Activated naive CD4-positive, alpha-beta T cell treated with anti-CD3 and anti-CD28 coated beads, Interleukin-2, amount 50 U/mL, for 24 hours (primary cell): ENCODE data around the gene LRRC1.

Source experiments
- H3K27ac Mint-ChIP-seq: one replicate; pipeline ENCODE4 v1.8.0; 2021; ENCODE audit warnings: mild to moderate bottlenecking, mixed read lengths
- H3K27me3 Mint-ChIP-seq: one replicate; pipeline ENCODE4 v1.8.0; 2021; ENCODE audit warnings: mixed read lengths
- H3K36me3 Mint-ChIP-seq: one replicate; pipeline ENCODE4 v1.8.0; 2021; ENCODE audit warnings: mixed read lengths
- H3K4me1 Mint-ChIP-seq: one replicate; pipeline ENCODE4 v1.8.0; 2021; ENCODE audit warnings: mixed read lengths
- H3K4me3 Mint-ChIP-seq: one replicate; pipeline ENCODE4 v1.8.0; 2021; ENCODE audit warnings: mild to moderate bottlenecking, mixed read lengths
- H3K9me3 Mint-ChIP-seq: one replicate; pipeline ENCODE4 v1.8.0; 2021; ENCODE audit warnings: mixed read lengths

Gene LRRC1

GRCh38 chr6:53824714-53825113 is 29.9 kb downstream of the LRRC1 start:
- Mint-ChIP-seq H3K36me3 (no peaks in the 10 kb centered on the region), H3K27ac (no peak overlapping the region), H3K27me3 (no peaks in the 10 kb centered on the region), H3K4me3 (no peak overlapping the region), H3K9me3 (no peaks in the 10 kb centered on the region), H3K4me1 (no peaks in the 10 kb centered on the region)

DNA sequence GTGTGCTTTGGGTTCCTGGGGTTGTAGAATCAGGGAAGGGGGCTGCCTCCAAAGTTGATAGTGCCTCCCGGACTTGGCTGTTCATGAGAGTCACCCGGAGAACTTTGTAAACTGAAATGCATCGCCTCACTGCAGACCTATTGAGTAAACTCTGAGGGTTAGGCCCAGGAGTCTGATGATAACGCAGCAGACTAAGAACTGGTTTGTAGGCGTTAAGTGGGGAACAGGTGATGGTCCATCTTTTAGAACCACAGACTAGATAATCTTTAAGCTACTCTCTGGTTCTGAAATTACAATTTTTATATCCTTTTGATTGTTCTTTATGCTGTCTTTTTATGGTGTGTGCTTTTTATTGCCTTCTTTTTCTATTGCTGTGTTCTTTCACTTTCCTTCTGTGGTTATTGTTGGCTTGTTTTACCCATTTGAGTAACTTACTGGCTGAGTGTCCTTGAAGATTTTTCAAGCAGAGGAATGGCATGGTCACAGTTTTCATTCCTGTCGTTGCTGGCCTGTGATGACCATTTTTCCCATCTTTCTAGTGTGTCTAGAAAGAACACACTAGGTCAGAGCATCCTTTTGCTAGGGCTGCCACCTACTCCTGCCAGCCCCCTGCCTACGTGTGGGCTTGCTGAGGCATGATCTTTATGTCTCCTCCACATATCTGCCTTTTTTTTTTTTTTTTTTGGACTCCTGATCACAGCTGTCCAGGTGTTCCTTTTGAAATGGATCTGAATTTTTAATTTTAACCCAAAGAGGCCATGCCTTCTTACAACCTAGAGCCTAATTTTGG is 30.9 kb downstream of the LRRC1 start:
- H3K4me3 Mint-ChIP-seq = no peak overlapping the region
- no peaks in the 10 kb centered on the region for H3K4me1 Mint-ChIP-seq
- no peaks in the 10 kb centered on the region for H3K27me3 Mint-ChIP-seq
- no peak overlapping the region for H3K27ac Mint-ChIP-seq
- H3K9me3 Mint-ChIP-seq = no peaks in the 10 kb centered on the region
- H3K36me3 Mint-ChIP-seq = no peaks in the 10 kb centered on the region

DNA sequence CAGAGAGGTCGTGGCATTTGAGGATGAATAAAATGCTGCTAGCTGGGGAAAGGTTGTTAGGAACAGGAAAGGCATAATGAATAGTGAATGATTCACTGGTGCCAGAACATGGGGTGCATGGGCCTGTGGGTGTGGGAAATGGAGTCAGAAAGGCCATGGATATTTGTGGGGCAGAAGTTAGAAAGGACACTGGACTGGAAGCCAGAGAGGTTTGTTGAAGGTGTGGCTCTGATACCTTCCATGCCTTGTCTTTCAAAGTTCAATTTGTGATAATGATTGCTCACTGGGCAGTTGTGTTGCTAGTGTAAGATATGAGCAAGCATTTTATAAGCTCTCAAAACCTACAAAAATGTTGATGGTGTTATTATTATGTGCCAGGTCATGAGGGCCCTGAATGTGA is 32.7 kb downstream of the LRRC1 start:
- Mint-ChIP-seq H3K4me1 (no peaks in the 10 kb centered on the region), H3K27ac (no peak overlapping the region), H3K27me3 (no peaks in the 10 kb centered on the region), H3K9me3 (no peaks in the 10 kb centered on the region), H3K36me3 (no peaks in the 10 kb centered on the region), H3K4me3 (no peak overlapping the region)

DNA sequence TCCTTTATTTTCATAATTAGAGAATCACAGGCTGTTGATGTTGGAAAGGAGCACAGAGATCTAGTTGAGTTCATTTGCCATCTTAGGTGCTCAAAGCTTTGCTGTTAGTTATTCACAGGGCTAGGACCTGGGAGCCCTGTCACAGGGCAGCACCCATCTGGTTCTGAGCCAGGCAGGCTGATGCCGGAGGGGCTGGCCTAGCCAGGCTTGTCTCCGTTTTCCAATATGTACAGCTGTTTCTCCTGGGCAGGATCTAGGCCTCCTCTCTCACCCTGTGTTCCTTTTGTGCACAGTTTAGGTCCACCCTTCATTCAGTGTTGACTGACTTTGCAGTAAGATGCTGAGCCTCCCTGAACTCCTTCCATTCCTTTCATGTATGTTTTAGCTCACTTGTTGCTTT is 33.4 kb downstream of the LRRC1 start:
- H3K4me3 Mint-ChIP-seq = no peak overlapping the region
- H3K27me3 Mint-ChIP-seq = no peaks in the 10 kb centered on the region
- H3K9me3 Mint-ChIP-seq = no peaks in the 10 kb centered on the region
- no peaks in the 10 kb centered on the region for H3K4me1 Mint-ChIP-seq
- no peaks in the 10 kb centered on the region for H3K36me3 Mint-ChIP-seq
- H3K27ac Mint-ChIP-seq = no peak overlapping the region

DNA sequence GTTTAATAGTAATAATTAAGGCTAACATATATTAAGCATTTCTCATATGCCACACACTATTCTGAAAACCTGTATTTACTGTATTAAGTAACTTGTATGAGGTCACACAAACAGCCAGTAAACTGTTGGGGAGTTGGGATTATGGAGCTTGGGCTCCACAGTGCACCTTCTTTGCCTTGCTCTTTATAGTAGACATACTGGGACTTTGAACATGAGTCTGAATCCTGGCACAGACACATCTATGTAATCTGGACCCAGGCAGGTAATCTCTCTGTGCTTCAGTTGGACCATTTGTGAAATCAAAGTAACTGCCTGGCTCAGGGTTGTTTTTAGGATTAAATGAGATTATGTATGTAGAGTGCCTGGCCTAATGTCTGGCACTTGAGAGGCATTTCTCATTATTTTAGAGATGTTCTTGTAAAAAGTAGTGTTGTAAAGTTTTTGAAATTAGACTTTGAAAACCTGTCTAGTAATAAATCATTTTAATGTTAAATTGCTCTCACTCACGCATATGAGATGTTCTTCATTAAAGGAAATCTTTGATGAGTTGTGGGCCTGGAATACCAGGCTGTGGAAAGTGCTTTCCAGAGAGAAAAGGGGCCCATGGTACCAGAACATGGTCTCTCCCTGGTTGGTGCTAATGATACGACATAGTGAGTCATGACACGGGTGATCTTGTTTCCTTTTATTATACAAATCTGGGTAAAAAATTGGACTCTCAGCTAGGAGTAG is 34.3 kb downstream of the LRRC1 start:
- Mint-ChIP-seq H3K36me3 (no peaks in the 10 kb centered on the region), H3K9me3 (no peaks in the 10 kb centered on the region), H3K4me3 (no peak overlapping the region), H3K4me1 (no peaks in the 10 kb centered on the region), H3K27me3 (no peaks in the 10 kb centered on the region), H3K27ac (no peak overlapping the region)

DNA sequence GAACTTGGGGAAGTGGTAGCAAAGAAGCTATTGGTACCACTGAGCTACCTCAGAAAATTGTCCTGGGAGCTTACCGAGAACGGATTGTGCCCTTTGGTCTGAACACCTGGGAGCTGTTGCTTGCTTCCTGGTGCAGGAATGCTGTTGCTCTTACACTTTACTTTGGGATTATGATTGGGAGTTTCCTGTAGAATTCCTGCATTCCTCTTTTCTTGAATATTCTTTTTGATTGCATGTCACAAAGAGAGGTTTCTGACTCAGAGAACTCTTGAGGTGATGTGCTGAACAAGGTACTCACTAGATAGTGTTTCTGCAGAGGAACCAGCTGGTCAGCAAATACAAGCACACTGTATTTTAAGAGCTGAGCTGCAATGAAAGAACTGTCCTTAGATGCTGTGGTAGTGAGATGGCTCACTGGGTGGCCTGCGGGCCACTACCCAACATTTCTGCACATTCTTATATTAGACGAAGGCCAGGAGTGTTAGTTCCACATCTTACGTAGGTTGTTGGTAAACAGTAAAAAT is 35.0 kb downstream of the LRRC1 start:
- Mint-ChIP-seq H3K36me3 (no peaks in the 10 kb centered on the region), H3K4me1 (no peaks in the 10 kb centered on the region), H3K27me3 (no peaks in the 10 kb centered on the region), H3K9me3 (no peaks in the 10 kb centered on the region), H3K4me3 (no peak overlapping the region), H3K27ac (no peak overlapping the region)

DNA sequence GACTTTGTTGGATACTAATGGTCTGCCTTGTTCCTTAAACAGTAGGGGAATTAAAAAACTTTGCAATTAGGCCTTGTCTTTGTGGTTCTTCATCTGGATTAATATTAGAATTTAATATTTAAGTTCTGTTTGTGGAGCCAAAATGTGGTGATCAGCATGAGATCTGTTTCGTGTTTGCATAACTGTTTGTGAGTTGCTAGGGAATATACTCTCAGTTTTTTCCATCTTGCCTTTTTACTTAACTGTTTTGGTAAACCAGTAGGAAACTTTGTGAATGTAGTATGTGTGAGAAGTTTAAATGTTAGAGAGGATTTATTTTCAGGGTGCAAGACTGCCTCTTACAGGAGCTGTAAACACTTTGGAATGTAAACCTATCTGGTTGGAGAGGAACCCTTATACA is 35.6 kb downstream of the LRRC1 start:
- no peaks in the 10 kb centered on the region for H3K9me3 Mint-ChIP-seq
- H3K27ac Mint-ChIP-seq = no peak overlapping the region
- no peaks in the 10 kb centered on the region for H3K4me1 Mint-ChIP-seq
- H3K4me3 Mint-ChIP-seq = no peak overlapping the region
- no peaks in the 10 kb centered on the region for H3K36me3 Mint-ChIP-seq
- no peaks in the 10 kb centered on the region for H3K27me3 Mint-ChIP-seq

DNA sequence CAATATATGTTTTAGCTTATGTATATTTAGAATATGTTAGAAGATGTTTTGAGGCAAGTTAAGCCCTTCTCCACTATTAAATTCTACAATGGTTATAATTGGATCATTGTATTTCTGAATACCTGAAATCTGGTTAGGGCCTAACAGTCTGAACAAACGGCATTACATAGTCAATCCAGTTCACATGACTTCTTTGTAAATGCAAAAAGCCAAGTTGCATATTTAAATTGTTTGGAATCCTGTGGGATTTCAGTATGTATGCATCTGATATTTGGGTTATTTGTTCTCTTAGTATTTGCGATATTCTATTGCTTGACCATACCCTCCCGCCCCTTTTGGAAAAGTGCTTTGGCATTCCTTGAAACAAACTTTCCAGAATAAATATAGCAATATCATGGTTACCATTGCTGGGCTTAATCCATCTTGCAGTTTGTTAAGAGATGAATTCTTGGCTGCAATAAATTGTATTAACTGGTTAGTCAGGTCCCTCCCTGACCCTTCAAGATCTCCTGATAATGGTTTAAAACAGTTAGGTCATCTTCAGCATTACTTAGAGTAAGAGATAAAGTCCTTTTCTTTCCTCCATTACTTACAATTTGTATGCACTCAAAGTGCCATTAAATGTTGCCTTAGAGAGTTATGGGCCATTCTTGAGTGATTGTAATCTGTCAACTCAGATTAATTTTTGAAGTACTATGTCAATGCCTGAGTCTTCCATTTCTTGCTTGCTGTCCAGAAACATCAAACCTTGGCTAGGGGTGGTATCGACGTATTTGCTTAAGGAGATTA is 36.5 kb downstream of the LRRC1 start:
- Mint-ChIP-seq H3K36me3 (no peaks in the 10 kb centered on the region), H3K4me1 (no peaks in the 10 kb centered on the region)

GRCh38 chr6:53831936-53832660 is 37.3 kb downstream of the LRRC1 start:
- no peak overlapping the region for H3K27ac Mint-ChIP-seq
- H3K4me1 Mint-ChIP-seq = no peaks in the 10 kb centered on the region
- H3K4me3 Mint-ChIP-seq = no peak overlapping the region
- H3K27me3 Mint-ChIP-seq = no peaks in the 10 kb centered on the region
- H3K36me3 Mint-ChIP-seq = no peaks in the 10 kb centered on the region
- H3K9me3 Mint-ChIP-seq = no peaks in the 10 kb centered on the region

More for the DNA sequence above, 36.5 kb downstream of the LRRC1 start:
- no peaks in the 10 kb centered on the region for H3K9me3 Mint-ChIP-seq
- H3K27me3 Mint-ChIP-seq = no peaks in the 10 kb centered on the region
- no peak overlapping the region for H3K27ac Mint-ChIP-seq
- H3K4me3 Mint-ChIP-seq = no peak overlapping the region

DNA sequence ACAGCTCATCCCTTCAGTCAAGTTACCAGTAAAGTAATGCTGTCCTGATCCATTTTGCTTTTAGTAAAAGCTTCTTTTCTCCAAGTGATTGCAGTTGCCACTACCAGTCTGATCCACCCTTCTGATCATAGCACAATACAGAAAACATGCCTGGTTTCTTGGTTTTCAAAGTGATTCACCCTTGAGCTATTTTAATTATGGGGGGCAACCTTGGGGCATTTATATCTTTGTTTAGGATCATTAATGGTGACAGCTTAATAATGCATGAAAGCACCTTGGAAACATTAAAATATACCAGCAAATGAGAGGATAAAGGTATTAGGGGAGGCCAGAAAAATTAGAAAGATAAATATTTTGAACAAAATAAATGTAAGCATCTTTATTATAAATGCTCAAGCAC is 38.4 kb downstream of the LRRC1 start:
- no peak overlapping the region for H3K27ac Mint-ChIP-seq
- H3K36me3 Mint-ChIP-seq = no peaks in the 10 kb centered on the region
- no peaks in the 10 kb centered on the region for H3K9me3 Mint-ChIP-seq
- H3K4me1 Mint-ChIP-seq = no peaks in the 10 kb centered on the region
- H3K27me3 Mint-ChIP-seq = no peaks in the 10 kb centered on the region
- H3K4me3 Mint-ChIP-seq = no peak overlapping the region

DNA sequence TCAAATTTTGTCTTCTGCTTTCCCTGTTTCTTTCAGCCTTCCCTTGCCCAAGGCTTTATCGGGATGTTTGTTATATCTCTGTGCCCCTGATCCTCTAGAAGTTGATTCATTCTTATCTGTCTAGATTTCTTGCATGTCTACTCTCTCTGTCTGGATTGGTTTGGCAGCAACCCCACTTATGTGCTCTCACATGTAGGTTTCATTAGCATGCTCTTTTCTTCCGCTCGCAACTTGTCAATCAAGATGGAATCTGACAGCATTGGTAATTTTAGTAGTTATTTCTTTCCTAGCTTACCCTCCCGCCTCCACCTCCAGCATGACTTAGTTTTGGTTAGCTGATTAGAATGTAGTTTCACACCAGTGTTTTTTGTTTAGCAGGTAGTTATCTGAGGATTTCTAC is 39.3 kb downstream of the LRRC1 start:
- no peaks in the 10 kb centered on the region for H3K27me3 Mint-ChIP-seq
- H3K9me3 Mint-ChIP-seq = no peaks in the 10 kb centered on the region
- H3K36me3 Mint-ChIP-seq = no peaks in the 10 kb centered on the region
- no peak overlapping the region for H3K27ac Mint-ChIP-seq
- no peak overlapping the region for H3K4me3 Mint-ChIP-seq
- no peaks in the 10 kb centered on the region for H3K4me1 Mint-ChIP-seq

GRCh38 chr6:53837865-53838769 is 43.3 kb downstream of the LRRC1 start:
- Mint-ChIP-seq H3K27me3 (no peaks in the 10 kb centered on the region), H3K36me3 (peaks cover 4% of the 10 kb centered on the region), H3K4me3 (no peak overlapping the region), H3K27ac (no peak overlapping the region), H3K9me3 (peaks cover 6% of the 10 kb centered on the region), H3K4me1 (no peaks in the 10 kb centered on the region)

GRCh38 chr6:53840027-53840426 is 45.2 kb downstream of the LRRC1 start:
- H3K36me3 Mint-ChIP-seq = peaks cover 6% of the 10 kb centered on the region
- H3K9me3 Mint-ChIP-seq = peaks cover 6% of the 10 kb centered on the region
- no peaks in the 10 kb centered on the region for H3K4me1 Mint-ChIP-seq
- no peak overlapping the region for H3K4me3 Mint-ChIP-seq
- H3K27me3 Mint-ChIP-seq = no peaks in the 10 kb centered on the region
- H3K27ac Mint-ChIP-seq = no peak overlapping the region
